H1 (cell line): ENCODE measurements around the gene KIR2DL3. TPM values are rescaled to one million over a fixed set of nuclear protein-coding genes. Genes with fewer than 3 reads are reported as not detected.

Experiments
- CTCF ChIA-PET: fragments of 300-600 bp; sonication (Branson Sonifier 250); formaldehyde crosslinking; loops from one replicate; lab custom pipeline; 2021; ENCODE audit not compliant: partially characterized antibody; lab: Charles Lee
- POLR2A ChIA-PET: fragments of 300-600 bp; sonication (Branson Sonifier 250); formaldehyde crosslinking; loops from one replicate; lab custom pipeline; 2021; ENCODE audit warnings: inconsistent platforms; ENCODE audit not compliant: partially characterized antibody; lab: Charles Lee
- DNase-seq, 2 experiments: peaks; one replicate each; pipeline versions ENCODE4 v3.0.0 to v3.0.0-alpha.2; 2010 to 2022; ENCODE audit warnings: low spot score in 2 of 2, low read depth in 1 of 2, mixed read lengths in 1 of 2
- FAIRE-seq: peaks from 2 replicates; lab custom pipeline; 2011; peaks lifted over from hg19 to GRCh38; lab: Jason Lieb, UNC
- H2AFZ ChIP-seq: 2 replicates; pipeline ENCODE4 v1.8.1; 2012; ENCODE audit warnings: low read length, inconsistent platforms
- H2AK5ac ChIP-seq: 2 replicates; pipeline ENCODE4 v1.6.1; 2013; ENCODE audit warnings: low read depth, low read length
- H2BK120ac ChIP-seq: replicated peaks from 2 replicates; pipeline ENCODE3; 2013; ENCODE audit warnings: low read depth, low read length, inconsistent platforms
- H2BK12ac ChIP-seq: 2 replicates; pipeline ENCODE4 v1.6.1; 2013; ENCODE audit warnings: low read depth, low read length
- H2BK15ac ChIP-seq: 2 replicates; pipeline ENCODE4 v1.6.1; 2013; ENCODE audit warnings: low read length
- H2BK20ac ChIP-seq: 2 replicates; pipeline ENCODE4 v1.6.1; 2013; ENCODE audit warnings: low read length
- H2BK5ac ChIP-seq: 2 replicates; pipeline ENCODE4 v1.6.1; 2013; ENCODE audit warnings: low read depth, low read length
- H3K14ac ChIP-seq: 2 replicates; pipeline ENCODE4 v1.6.1; 2013; ENCODE audit warnings: inconsistent platforms; ENCODE audit not compliant: insufficient read length
- H3K18ac ChIP-seq: 2 replicates; pipeline ENCODE4 v1.6.1; 2013; ENCODE audit warnings: low read length; ENCODE audit errors: extremely low read depth
- H3K23ac ChIP-seq: 2 replicates; pipeline ENCODE4 v1.6.1; 2013; ENCODE audit warnings: inconsistent platforms; ENCODE audit not compliant: insufficient read length
- H3K23me2 ChIP-seq: 2 replicates; pipeline ENCODE4 v1.6.1; 2013; ENCODE audit warnings: low read depth, low read length
- H3K27ac ChIP-seq: 2 replicates; pipeline ENCODE4 v1.6.1; 2011; ENCODE audit warnings: low read depth, low read length, inconsistent platforms
- H3K27me3 ChIP-seq, 4 experiments: replicated peaks in 1 of 4; 1 replicate in 1 of 4; 2 replicates in 3 of 4; pipeline versions ENCODE4 v1.6.1 to v1.8.1; 2011 to 2013; ENCODE audit warnings: low read length in 3 of 4, mild to moderate bottlenecking in 3 of 4, inconsistent platforms in 2 of 4, mixed read lengths in 2 of 4, moderate library complexity in 1 of 4; ENCODE audit not compliant: control insufficient read depth in 3 of 4, insufficient read depth in 3 of 4; ENCODE audit errors: extremely low read depth in 1 of 4
- H3K36me3 ChIP-seq, 4 experiments: 2 replicates each; pipeline versions ENCODE4 v1.6.1 to v1.8.1; 2011 to 2013; ENCODE audit warnings: mild to moderate bottlenecking in 4 of 4, low read length in 3 of 4, moderate library complexity in 2 of 4, control low read depth in 1 of 4, inconsistent platforms in 1 of 4; ENCODE audit not compliant: insufficient read depth in 4 of 4, control insufficient read depth in 2 of 4
- H3K4ac ChIP-seq: replicated peaks from 2 replicates; pipeline ENCODE3; 2013; ENCODE audit warnings: low read length, low read depth, mixed read lengths, inconsistent platforms; ENCODE audit not compliant: insufficient read length
- H3K4me1 ChIP-seq, 4 experiments: replicated peaks in 1 of 4; 1 replicate in 1 of 4; 2 replicates in 3 of 4; pipeline versions ENCODE4 v1.6.1 to v1.8.1; 2011 to 2013; ENCODE audit warnings: low read length in 3 of 4, inconsistent platforms in 2 of 4, mixed read lengths in 1 of 4; ENCODE audit not compliant: insufficient read depth in 4 of 4, control insufficient read depth in 3 of 4
- H3K4me2 ChIP-seq, 2 experiments: 2 replicates each; pipeline versions ENCODE4 v1.6.1 to v1.8.1; 2011 to 2013; ENCODE audit warnings: low read depth in 2 of 2, low read length in 2 of 2, control low read depth in 1 of 2, inconsistent platforms in 1 of 2, mild to moderate bottlenecking in 1 of 2; ENCODE audit not compliant: insufficient read depth in 1 of 2
- H3K4me3 ChIP-seq, 4 experiments: fragments of 200-600, 300-600 bp in 1 of 4; sonication (generic), shearing (Covaris generic), sonication (Bioruptor Twin) in 1 of 4; 2 replicates each; pipeline versions ENCODE4 v1.5.1 to v1.8.1; 2011 to 2016; ENCODE audit warnings: low read length in 4 of 4, low read depth in 3 of 4, control low read depth in 2 of 4, inconsistent platforms in 2 of 4, mild to moderate bottlenecking in 2 of 4, mixed read lengths in 1 of 4, moderate library complexity in 1 of 4; ENCODE audit not compliant: insufficient read depth in 2 of 4; ENCODE audit errors: extremely low read depth in 1 of 4
- H3K56ac ChIP-seq: replicated peaks from 2 replicates; pipeline ENCODE3; 2013; ENCODE audit warnings: low read depth, mild to moderate bottlenecking, mixed read lengths, low read length, inconsistent platforms; ENCODE audit not compliant: insufficient read length
- H3K79me1 ChIP-seq: 2 replicates; pipeline ENCODE4 v1.6.1; 2013; ENCODE audit warnings: low read depth, low read length, control low read depth
- H3K79me2 ChIP-seq, 2 experiments: 2 replicates each; pipeline versions ENCODE4 v1.6.1 to v1.8.1; 2012 to 2013; ENCODE audit warnings: low read length in 2 of 2, mild to moderate bottlenecking in 2 of 2, inconsistent platforms in 1 of 2; ENCODE audit not compliant: insufficient read depth in 2 of 2, control insufficient read depth in 1 of 2
- H3K9ac ChIP-seq, 4 experiments: replicated peaks in 1 of 4; 1 replicate in 1 of 4; 2 replicates in 3 of 4; pipeline versions ENCODE4 v1.6.1 to v1.8.1; 2011 to 2013; ENCODE audit warnings: low read depth in 3 of 4, low read length in 3 of 4, control low read depth in 2 of 4, mild to moderate bottlenecking in 2 of 4, moderate library complexity in 2 of 4, inconsistent platforms in 1 of 4; ENCODE audit errors: extremely low read depth in 1 of 4
- H3K9me3 ChIP-seq, 2 experiments: 2 replicates each; pipeline versions ENCODE4 v1.6.1 to v1.8.1; 2012 to 2013; ENCODE audit warnings: mild to moderate bottlenecking in 2 of 2, moderate library complexity in 2 of 2, control low read depth in 1 of 2, inconsistent platforms in 1 of 2, low read depth in 1 of 2, low read length in 1 of 2, mixed read lengths in 1 of 2; ENCODE audit not compliant: insufficient read depth in 2 of 2
- H4K20me1 ChIP-seq, 2 experiments: replicated peaks in 1 of 2; 2 replicates each; pipeline versions ENCODE3 to v1.8.1; 2011 to 2013; ENCODE audit warnings: inconsistent platforms in 2 of 2, low read length in 2 of 2, mild to moderate bottlenecking in 1 of 2; ENCODE audit not compliant: insufficient read depth in 2 of 2, control insufficient read depth in 1 of 2
- H4K5ac ChIP-seq: 2 replicates; pipeline ENCODE4 v1.6.1; 2013; ENCODE audit warnings: low read length, low read depth, mixed read lengths, inconsistent platforms; ENCODE audit not compliant: insufficient read length
- H4K8ac ChIP-seq: 2 replicates; pipeline ENCODE4 v1.8.0; 2013; ENCODE audit warnings: mild to moderate bottlenecking, moderate library complexity, low read length, inconsistent platforms; ENCODE audit not compliant: insufficient read depth; ENCODE audit errors: extremely low read depth
- H4K91ac ChIP-seq: replicated peaks from 2 replicates; pipeline ENCODE3; 2013; ENCODE audit warnings: low read length, mixed read lengths, inconsistent platforms; ENCODE audit not compliant: insufficient read length
- ATF3 ChIP-seq: IDR thresholded peaks from 2 replicates; pipeline ENCODE4 v1.6.1; 2011; ENCODE audit warnings: low read depth, mild to moderate bottlenecking, low read length; ENCODE audit not compliant: insufficient read depth
- BACH1 ChIP-seq: IDR thresholded peaks from 2 replicates; pipeline ENCODE4 v1.6.1; 2012; ENCODE audit warnings: low read length, improper control_type of control experiment
- BRCA1 ChIP-seq: IDR thresholded peaks from 2 replicates; pipeline ENCODE4 v1.6.1; 2012; ENCODE audit warnings: low read depth, low read length, improper control_type of control experiment
- CHD2 ChIP-seq: IDR thresholded peaks from 2 replicates; pipeline ENCODE4 v1.6.1; 2012; ENCODE audit warnings: low read length, improper control_type of control experiment
- KDM5A ChIP-seq: fragments of 200-600 bp; IDR thresholded peaks from 2 replicates; pipeline ENCODE4 v1.7.1; 2012; ENCODE audit warnings: mild to moderate bottlenecking, low read length, inconsistent platforms, mixed read lengths
- RBBP5 ChIP-seq: IDR thresholded peaks from 2 replicates; pipeline ENCODE4 v1.7.1; 2012; ENCODE audit warnings: low read depth, mild to moderate bottlenecking, inconsistent platforms, low read length, moderate library complexity, borderline replicate concordance
- SP4 ChIP-seq: IDR thresholded peaks from 2 replicates; pipeline ENCODE4 v1.6.1; 2012; ENCODE audit warnings: low read length, inconsistent platforms
- ZNF274 ChIP-seq: IDR thresholded peaks from 2 replicates; pipeline ENCODE4 v1.7.0; 2012; ENCODE audit warnings: low read length, borderline replicate concordance; ENCODE audit errors: extremely low read depth
- WGBS, 2 experiments: shearing (Covaris generic) in 1 of 2; methylation state at CpG; one replicate each; pipeline versions ENCODE4 v1.1.6 to v1.1.7; 2013 to 2015; ENCODE audit warnings: low lambda C conversion rate in 2 of 2, mixed read lengths in 2 of 2, inconsistent platforms in 1 of 2, low coverage in 1 of 2, missing lambda C conversion rate in 1 of 2; ENCODE audit not compliant: insufficient replicate concordance in 2 of 2, insufficient coverage in 1 of 2, insufficient read length in 1 of 2; ENCODE audit errors: extremely low coverage in 1 of 2, missing lambda C conversion rate in 1 of 2; 5-methylcytosine and 5-hydroxymethylcytosine counted together
- polyA plus RNA-seq, 7 experiments: library from polyadenylated mRNA; depleted of rRNA in 3 of 7; stranded (reverse) in 5 of 7; unstranded in 2 of 7; fragments of >200 nt in 5 of 7; fragments of 200-250 nt in 2 of 7; gene quantifications; 1 replicate in 5 of 7; 2 replicates in 1 of 7; 4 replicates in 1 of 7; pipeline versions ENCODE4 v1.2.1 to v1.2.3, GENCODE V29; 2011 to 2013; ENCODE audit warnings: missing spikeins in 2 of 7, mixed read lengths in 2 of 7
- total RNA-seq: library from RNA; stranded (reverse); fragmentation: NEBNext Ultra II Directional; extraction: Animal tissue kit (Norgen Biotek cat#: 25700); gene quantifications from 2 replicates; pipeline ENCODE4 v1.2.1, GENCODE V29; 2021

KIR2DL3 gene
- total and polyA plus RNA-seq, 2 of the 8 experiments (the other 6 are each of a cell fraction or from before 2014, with no cell fraction given) = not detected

DNA sequence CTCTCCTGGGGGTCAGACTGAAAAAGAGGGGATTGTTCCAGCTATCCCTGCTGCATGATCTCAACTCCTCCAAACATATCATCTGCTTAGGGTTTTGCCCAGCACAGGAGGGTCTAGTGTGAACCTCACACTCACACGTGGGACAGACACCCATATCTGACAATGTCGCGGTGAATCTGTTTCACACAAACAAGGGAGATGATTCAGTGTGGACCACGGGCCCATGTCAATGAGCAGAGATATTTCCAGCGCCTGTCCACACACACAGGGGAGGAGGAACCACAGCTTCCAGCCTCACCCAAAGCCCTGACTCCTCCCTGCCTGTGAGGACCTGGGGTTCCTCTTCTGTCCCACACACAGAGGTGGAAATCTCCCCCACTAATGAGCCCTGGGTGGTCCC lies 43.7 kb upstream of the KIR2DL3 start:
- H3K18ac ChIP-seq = no peak overlapping the region
- H3K9ac ChIP-seq = no peak overlapping the region
- H3K4me1 ChIP-seq = no peaks in the 10 kb centered on the region
- DNase-seq (no peak), FAIRE-seq (no peak)
- no peak overlapping the region for H2AFZ ChIP-seq
- no peak overlapping the region for H3K56ac ChIP-seq
- no peaks in the 10 kb centered on the region for H3K23me2 ChIP-seq
- H3K79me2 ChIP-seq = no peaks in the 10 kb centered on the region
- no peaks in the 10 kb centered on the region for H3K36me3 ChIP-seq
- 70% methylated on average over 5 of the region's 5 CpGs; no CpG with 5 or more reads in 1 of the 2 experiments for WGBS, 2 experiments
- no peak overlapping the region for H2BK20ac ChIP-seq
- no peak overlapping the region for H2BK120ac ChIP-seq
- no peak overlapping the region for H2BK15ac ChIP-seq
- H3K79me1 ChIP-seq = no peaks in the 10 kb centered on the region
- H3K4me2 ChIP-seq = no peak overlapping the region
- no peak overlapping the region for H3K27ac ChIP-seq
- H3K4ac ChIP-seq = no peak overlapping the region
- no peak overlapping the region for H3K14ac ChIP-seq
- no peak overlapping the region for H3K23ac ChIP-seq
- H2BK12ac ChIP-seq = no peak overlapping the region
- no peak overlapping the region for H4K8ac ChIP-seq
- POLR2A ChIA-PET = no interaction called here
- H2BK5ac ChIP-seq = no peak overlapping the region
- no peak overlapping the region for H3K4me3 ChIP-seq
- no peaks in the 10 kb centered on the region for H3K27me3 ChIP-seq
- CTCF ChIA-PET = no interaction called here
- peaks cover 42 to 79% of the 10 kb centered on the region in 2 experiments for H3K9me3 ChIP-seq
- no peak overlapping the region for H4K91ac ChIP-seq
- no peak overlapping the region for H2AK5ac ChIP-seq
- no peaks in the 10 kb centered on the region for H4K20me1 ChIP-seq
- no peak for TF ChIP-seq RBBP5
- TF ChIP-seq ATF3 = no peak
- TF ChIP-seq KDM5A = no peak
- TF ChIP-seq CHD2 = no peak
- no peak for TF ChIP-seq ZNF274
- TF ChIP-seq BACH1 = no peak
- TF ChIP-seq SP4 = no peak
- TF ChIP-seq BRCA1 = no peak
- H4K5ac ChIP-seq = no peak overlapping the region
